PC-3 (cell line): ENCODE results near the gene EDAR. TPM values are rescaled to one million over a fixed set of nuclear protein-coding genes. Genes with fewer than 3 reads are reported as not detected.
A peak's percentile ranks its signal among the peaks of the same experiment; 100 is the strongest.

Source experiments
- ATAC-seq: fragments of 200-7000 bp; cut with Tn5 transposase; 2 replicates; pipeline ENCODE4 v1.9.1; 2020; ENCODE audit warnings: mild to moderate bottlenecking, moderate library complexity
- Bru-seq: library from RNA; stranded (reverse); fragments of 400-500 nt; gene quantifications from one replicate; lab custom pipeline; 2021; lab: Mats Ljungman, UMichigan
- BruChase-seq, 2 experiments: library from RNA; stranded (reverse); fragments of 400-500 nt; gene quantifications; one replicate each; lab custom pipeline; 2021; lab: Mats Ljungman, UMichigan
- BruUV-seq: library from RNA; stranded (reverse); fragments of 400-500 nt; replicated peaks from 2 replicates; lab custom pipeline; 2021; lab: Mats Ljungman, UMichigan
- CTCF ChIA-PET: fragments of 300-600 bp; sonication (Branson Sonifier 250); formaldehyde crosslinking; loops from one replicate; lab custom pipeline; 2022; ENCODE audit warnings: antibody characterized with exemption; lab: Charles Lee
- POLR2A ChIA-PET: fragments of 300-600 bp; sonication (Branson Sonifier 250); formaldehyde crosslinking; loops from one replicate; lab custom pipeline; 2022; ENCODE audit warnings: antibody characterized with exemption; ENCODE audit not compliant: unreplicated experiment; lab: Charles Lee
- DNase-seq: peaks from one replicate; pipeline ENCODE4 v3.0.0-alpha.2; 2015
- H2AFZ ChIP-seq: fragments of 300-600 bp; sonication (generic); 2 replicates; pipeline ENCODE4 v1.6.0; 2016; ENCODE audit warnings: antibody characterized with exemption, low read length
- H3F3A ChIP-seq: fragments of 300-600 bp; sonication (generic); one replicate; pipeline ENCODE4 v1.6.0; 2017; ENCODE audit warnings: antibody characterized with exemption, low read length, control low read depth, mild to moderate bottlenecking; ENCODE audit not compliant: unreplicated experiment
- H3K27ac ChIP-seq: fragments of 300-600 bp; sonication (generic); 2 replicates; pipeline ENCODE4 v1.5.1; 2016; ENCODE audit warnings: mild to moderate bottlenecking, low read length
- H3K27me3 ChIP-seq: fragments of 300-600 bp; sonication (generic); 2 replicates; pipeline ENCODE4 v1.6.1; 2016; ENCODE audit warnings: low read length, mixed read lengths
- H3K36me3 ChIP-seq: fragments of 300-600 bp; sonication (generic); 2 replicates; pipeline ENCODE4 v1.6.1; 2016; ENCODE audit warnings: low read depth, mixed run types, low read length, mixed read lengths
- H3K4me1 ChIP-seq: fragments of 300-600 bp; sonication (generic); 2 replicates; pipeline ENCODE4 v1.5.1; 2016; ENCODE audit warnings: low read length; ENCODE audit not compliant: insufficient read depth
- H3K4me2 ChIP-seq: fragments of 300-600 bp; sonication (generic); 2 replicates; pipeline ENCODE4 v1.6.0; 2016; ENCODE audit warnings: low read length
- H3K4me3 ChIP-seq: fragments of 300-600 bp; sonication (generic); 2 replicates; pipeline ENCODE4 v1.5.1; 2016; ENCODE audit warnings: mild to moderate bottlenecking, low read length, mixed read lengths
- H3K79me2 ChIP-seq: fragments of 300-600 bp; sonication (generic); 2 replicates; pipeline ENCODE4 v1.6.1; 2017; ENCODE audit warnings: low read length, mixed read lengths
- H3K9ac ChIP-seq: fragments of 300-600 bp; sonication (generic); 2 replicates; pipeline ENCODE4 v1.6.0; 2016; ENCODE audit warnings: mild to moderate bottlenecking, low read length
- H3K9me2 ChIP-seq: fragments of 300-600 bp; sonication (generic); replicated peaks from 2 replicates; pipeline ENCODE4 v1.6.1; 2016; ENCODE audit warnings: mixed run types, low read length, mixed read lengths
- H3K9me3 ChIP-seq: fragments of 300-600 bp; sonication (generic); 2 replicates; pipeline ENCODE4 v1.6.1; 2016; ENCODE audit warnings: low read length, mixed read lengths
- H4K20me1 ChIP-seq: fragments of 300-600 bp; sonication (generic); 2 replicates; pipeline ENCODE4 v1.6.1; 2016; ENCODE audit warnings: low read length, mixed read lengths
- EZH2 ChIP-seq: fragments of 300-600 bp; sonication (generic); IDR thresholded peaks from one replicate; pipeline ENCODE4 v1.6.1; 2017; ENCODE audit warnings: antibody characterized with exemption, mild to moderate bottlenecking, low read length; ENCODE audit not compliant: unreplicated experiment
- EZH2phosphoT487 ChIP-seq: fragments of 300-600 bp; sonication (generic); IDR thresholded peaks from 2 replicates; pipeline ENCODE4 v1.6.1; 2018; ENCODE audit warnings: mild to moderate bottlenecking, antibody characterized with exemption, low read length, borderline replicate concordance
- intact Hi-C: fragments of 100-400 bp; cut with micrococcal nuclease; formaldehyde crosslinking; loops from 2 replicates; pipeline ENCODE4 v1.9.0; 2023
- long read RNA-seq: library from polyadenylated mRNA; unstranded; transcript quantifications from one replicate; pipeline ENCODE4 v2.0.0, GENCODE V29; 2021; ENCODE audit not compliant: unreplicated experiment
- total RNA-seq: library from RNA; depleted of rRNA; stranded (reverse); fragments of >200 nt; gene quantifications from 2 replicates; pipeline ENCODE4 v1.2.3, GENCODE V29; 2014; rRNA removed
- TF ChIP-seq, protein P1 (sequence below): fragments of 300-600 bp; sonication (generic); conservative IDR thresholded peaks from 2 replicates; pipeline ENCODE4 v1.5.1; 2017; ENCODE audit warnings: antibody characterized with exemption, low read depth, mild to moderate bottlenecking, low read length

Gene EDAR
- total RNA-seq, result 0.04 TPM in 1 of 2 replicates, not detected in the other
- Bru-seq, nascent RNA, result percentile 6 among the genes with signal in this experiment
- percentile 4 among the genes with signal in this experiment for BruChase-seq, experiment 1, labeled RNA remaining after a 6-hour chase
- percentile 1 among the genes with signal in this experiment for BruChase-seq, experiment 2, labeled RNA remaining after a 2-hour chase
- long read RNA-seq, partial matches to known transcripts, result 1 of 1 reads
- long read RNA-seq, other reads (novel, unspliced or antisense), result 0 of 1 reads

DNA sequence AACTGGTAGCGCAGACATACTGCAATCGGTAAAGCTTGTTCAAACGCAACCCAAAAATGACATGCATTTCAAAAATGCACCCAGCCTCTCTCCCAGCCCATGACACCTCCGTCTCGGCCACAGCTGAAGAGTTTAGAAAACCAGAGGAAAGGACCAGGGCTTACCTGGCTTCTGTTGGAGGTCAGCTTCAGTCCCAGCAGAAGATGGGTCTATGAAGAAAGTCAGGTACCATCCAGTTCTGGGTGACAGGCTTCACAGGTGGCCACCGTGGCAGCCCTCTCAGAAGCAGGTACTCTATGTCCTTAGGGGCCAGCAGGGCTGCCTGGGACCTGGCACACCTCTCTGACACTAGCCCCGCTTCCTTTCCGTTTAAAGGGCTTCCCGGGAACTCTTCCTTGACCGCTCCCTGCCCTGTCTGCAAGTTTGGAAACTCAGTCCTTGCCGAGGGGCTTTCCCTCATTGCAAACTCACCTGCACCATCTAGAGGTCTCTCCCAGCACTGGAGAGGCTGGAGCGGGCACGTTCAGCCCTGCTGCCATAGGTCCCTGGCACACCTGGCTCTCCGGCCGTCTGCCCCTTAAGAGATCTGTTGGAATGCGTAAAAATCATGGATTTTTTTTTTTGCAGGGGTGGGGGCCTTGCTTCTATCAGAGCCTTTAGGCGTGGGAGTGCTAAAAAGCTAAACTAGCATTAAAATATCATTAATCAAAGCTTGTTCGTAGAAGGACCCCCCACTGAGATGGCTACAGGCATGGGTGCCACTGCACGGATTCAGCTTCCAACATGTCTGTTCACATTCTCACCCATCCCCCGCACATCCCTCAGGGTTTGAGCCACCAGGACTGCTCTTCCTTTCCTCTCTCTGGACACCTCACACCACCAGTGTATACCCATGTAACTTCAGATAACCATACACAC lies at the start of gene EDAR:
EDAR (minus strand) TSS at position 425 of the 918 bp plus-strand sequence. CDS start 58,206 bp downstream, outside the sequence.
- H3K4me1 ChIP-seq, result no peaks in the 10 kb centered on the region; the same call in 1 of the 2 replicates
- peak; percentile 77 for DNase-seq
- ChIA-PET CTCF (no interaction called here), POLR2A (no interaction called here)
- H3K9ac ChIP-seq, result no peak within 1 kb of the TSS
- peak; percentile 98 for ATAC-seq
- H3K9me3 ChIP-seq, result no peaks in the 10 kb centered on the region
- H4K20me1 ChIP-seq, result no peaks in the 10 kb centered on the region
- TF ChIP-seq, protein P1, sequence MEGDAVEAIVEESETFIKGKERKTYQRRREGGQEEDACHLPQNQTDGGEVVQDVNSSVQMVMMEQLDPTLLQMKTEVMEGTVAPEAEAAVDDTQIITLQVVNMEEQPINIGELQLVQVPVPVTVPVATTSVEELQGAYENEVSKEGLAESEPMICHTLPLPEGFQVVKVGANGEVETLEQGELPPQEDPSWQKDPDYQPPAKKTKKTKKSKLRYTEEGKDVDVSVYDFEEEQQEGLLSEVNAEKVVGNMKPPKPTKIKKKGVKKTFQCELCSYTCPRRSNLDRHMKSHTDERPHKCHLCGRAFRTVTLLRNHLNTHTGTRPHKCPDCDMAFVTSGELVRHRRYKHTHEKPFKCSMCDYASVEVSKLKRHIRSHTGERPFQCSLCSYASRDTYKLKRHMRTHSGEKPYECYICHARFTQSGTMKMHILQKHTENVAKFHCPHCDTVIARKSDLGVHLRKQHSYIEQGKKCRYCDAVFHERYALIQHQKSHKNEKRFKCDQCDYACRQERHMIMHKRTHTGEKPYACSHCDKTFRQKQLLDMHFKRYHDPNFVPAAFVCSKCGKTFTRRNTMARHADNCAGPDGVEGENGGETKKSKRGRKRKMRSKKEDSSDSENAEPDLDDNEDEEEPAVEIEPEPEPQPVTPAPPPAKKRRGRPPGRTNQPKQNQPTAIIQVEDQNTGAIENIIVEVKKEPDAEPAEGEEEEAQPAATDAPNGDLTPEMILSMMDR, result peak; percentile 89
- no peak for TF ChIP-seq EZH2phosphoT487
- no peak for TF ChIP-seq EZH2
- no peaks in the 10 kb centered on the region for H3F3A ChIP-seq
- BruUV-seq, result no TSS peak
- no peak within 1 kb of the TSS for H3K27ac ChIP-seq
- H3K36me3 ChIP-seq, result no peaks in the 10 kb centered on the region
- intact Hi-C loops, result loop anchor here (1.0 kb wide), 2 partner anchors 61 to 134 kb away; no protein-coding TSS in a partner anchor
- H3K4me3 ChIP-seq, result peak within 1 kb of the TSS; percentile 20; the same call in 1 of the 2 replicates
- no peaks in the 10 kb centered on the region for H3K79me2 ChIP-seq
- no peaks in the 10 kb centered on the region for H3K9me2 ChIP-seq
- no peaks in the 10 kb centered on the region for H3K27me3 ChIP-seq
- peak within 1 kb of the TSS; percentile 57 for H2AFZ ChIP-seq
- H3K4me2 ChIP-seq, result peak within 1 kb of the TSS; percentile 77

- H3K4me2 ChIP-seq, result no peak overlapping the region
- H3K4me3 ChIP-seq, result no peak overlapping the region
- H3K9me3 ChIP-seq, result no peaks in the 10 kb centered on the region
- H3K9me2 ChIP-seq, result no peaks in the 10 kb centered on the region
- POLR2A ChIA-PET, result no interaction called here
- intact Hi-C loops, result no loop called here
- no peaks in the 10 kb centered on the region for H3K79me2 ChIP-seq
- no peak for ATAC-seq
- TF ChIP-seq EZH2phosphoT487 (no peak), EZH2 (no peak)
- TF ChIP-seq, protein P1, result no peak
- no peak for DNase-seq
- no TSS peak for BruUV-seq
- no peaks in the 10 kb centered on the region for H3F3A ChIP-seq
- H3K27me3 ChIP-seq, result no peaks in the 10 kb centered on the region
- H3K4me1 ChIP-seq, result no peaks in the 10 kb centered on the region
- no peak overlapping the region for H3K9ac ChIP-seq
- CTCF ChIA-PET, result no interaction called here
- H3K27ac ChIP-seq, result no peak overlapping the region
- H2AFZ ChIP-seq, result no peak overlapping the region
- H4K20me1 ChIP-seq, result no peaks in the 10 kb centered on the region
- no peaks in the 10 kb centered on the region for H3K36me3 ChIP-seq
Observed at GRCh38 chr2:109033171-109033570, 44.2 kb upstream of the EDAR start.
